Stimulated activated CD4-positive, alpha-beta T cell treated with anti-CD3 and anti-CD28 coated beads, Interleukin-2, amount 100 ng/mL, for 48 hours (primary cell): Measurements from ENCODE around the gene DMD.

Source experiments
- DNase-seq, 2 donors: peaks; one replicate each; pipeline ENCODE4 v3.0.0-alpha.2; 2020

Gene DMD

DNA sequence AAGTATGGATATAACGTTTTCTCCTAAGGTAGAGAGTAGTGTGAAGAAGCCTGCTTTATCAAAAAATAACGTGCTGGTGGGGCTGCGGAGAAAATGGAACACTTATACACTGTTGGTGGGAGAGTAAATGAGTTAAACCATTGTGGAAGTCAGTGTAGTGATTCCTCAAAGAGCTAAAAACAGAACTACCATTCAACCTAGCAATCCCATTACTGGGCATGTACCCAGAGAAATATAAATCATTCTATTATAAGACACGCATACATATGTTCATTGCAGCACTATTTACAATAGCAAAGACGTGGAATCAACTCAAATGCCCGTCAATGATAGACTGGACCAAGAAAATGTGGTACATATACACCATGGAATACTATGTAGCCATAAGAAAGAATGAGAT, 196.4 kb downstream of the DMD start:
- DNase-seq: no peak

DNA sequence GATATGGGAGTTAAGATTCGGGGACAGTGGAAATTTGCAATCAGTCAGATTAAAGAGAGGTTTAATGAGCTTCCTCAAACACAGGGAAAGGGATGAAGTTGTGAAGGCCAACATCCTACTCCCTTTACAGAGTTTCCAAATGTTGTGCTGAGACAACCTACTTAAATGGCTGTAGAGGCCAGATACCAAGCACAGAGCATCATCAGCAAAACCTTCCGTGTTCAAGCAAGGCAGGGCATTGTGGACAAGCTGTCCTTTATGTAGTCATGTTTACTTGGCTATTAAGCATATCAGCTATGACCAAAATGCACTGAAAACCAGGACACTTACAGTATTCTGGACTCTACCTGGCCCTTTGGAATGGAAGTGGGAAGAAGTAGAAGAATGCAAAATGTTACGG, 197.3 kb downstream of the DMD start:
- no peak for DNase-seq

DNA sequence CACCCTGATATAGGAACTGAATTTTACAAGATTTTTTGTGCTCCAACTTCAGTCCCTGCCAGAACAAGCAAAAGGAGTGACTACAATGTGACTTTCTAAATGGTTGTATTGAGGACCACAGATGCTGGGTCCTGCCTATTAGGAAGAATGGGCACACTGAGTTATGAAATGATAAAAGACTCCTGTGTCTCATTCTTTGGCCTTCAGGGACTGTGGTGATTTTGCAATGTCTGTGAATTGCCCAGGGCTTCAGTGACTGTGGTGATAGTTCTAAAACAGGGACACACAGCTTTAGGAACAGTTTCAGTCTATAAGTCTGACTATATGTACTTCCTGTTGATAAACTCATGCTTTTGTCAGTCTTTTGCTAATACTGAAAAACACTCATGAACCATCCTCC, 210.2 kb downstream of the DMD start:
- no peak for DNase-seq

DNA sequence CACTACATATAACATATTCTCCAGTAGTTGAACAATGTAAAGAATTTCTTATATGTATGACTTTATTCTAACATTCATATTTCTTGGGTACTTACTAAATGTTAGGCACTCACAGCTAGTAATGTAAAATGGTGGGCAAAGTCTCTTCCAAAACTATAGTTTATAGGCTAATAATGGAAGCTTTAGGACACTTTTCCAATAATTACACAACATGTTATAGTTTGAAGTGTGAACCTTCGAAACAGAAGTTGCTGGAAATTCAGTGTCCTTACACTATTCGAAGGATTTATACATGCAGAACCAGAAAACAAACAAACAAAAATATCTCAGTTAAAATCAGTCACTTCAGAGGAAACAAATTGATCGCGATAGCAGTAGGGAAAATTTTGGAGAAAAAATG, 212.6 kb downstream of the DMD start:
- no peak for DNase-seq

DNA sequence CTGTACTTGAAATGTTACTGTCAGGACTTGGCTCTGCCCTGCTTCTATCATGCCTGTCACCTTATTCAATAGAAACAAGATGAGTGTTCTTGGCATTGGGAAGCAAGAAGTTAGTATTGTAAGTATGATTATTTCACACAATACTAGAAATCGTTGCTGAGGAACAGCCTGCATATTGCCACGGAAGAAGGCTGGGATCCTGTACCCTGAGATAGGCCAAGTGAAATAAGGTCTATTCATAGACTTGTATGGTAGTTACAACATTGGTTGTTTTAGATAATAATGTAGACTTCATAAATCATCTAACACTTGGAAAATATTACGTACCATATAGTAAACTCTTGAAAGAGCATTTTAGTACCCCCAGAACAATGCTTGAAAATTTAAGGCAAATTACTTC, 215.9 kb downstream of the DMD start:
- no peak for DNase-seq

DNA sequence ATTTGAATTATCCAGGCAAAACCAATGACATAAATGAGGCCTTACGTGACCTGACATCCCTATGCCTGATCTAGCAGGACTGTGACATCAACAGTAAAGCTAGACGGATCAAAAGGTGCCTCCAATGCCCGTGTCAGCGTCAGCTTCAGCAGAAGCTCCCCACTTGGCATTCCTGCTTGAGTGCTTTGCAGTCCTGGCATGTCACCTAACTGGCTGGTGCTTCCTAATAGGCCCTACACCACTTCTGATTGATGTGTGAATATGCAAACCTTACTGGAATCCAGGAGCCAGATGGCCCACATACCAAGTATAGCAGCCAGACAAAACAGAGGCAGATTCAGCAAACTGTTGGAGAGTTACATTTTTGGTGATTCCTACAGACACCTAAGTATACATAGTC, 224.2 kb downstream of the DMD start:
- no peak for DNase-seq

DNA sequence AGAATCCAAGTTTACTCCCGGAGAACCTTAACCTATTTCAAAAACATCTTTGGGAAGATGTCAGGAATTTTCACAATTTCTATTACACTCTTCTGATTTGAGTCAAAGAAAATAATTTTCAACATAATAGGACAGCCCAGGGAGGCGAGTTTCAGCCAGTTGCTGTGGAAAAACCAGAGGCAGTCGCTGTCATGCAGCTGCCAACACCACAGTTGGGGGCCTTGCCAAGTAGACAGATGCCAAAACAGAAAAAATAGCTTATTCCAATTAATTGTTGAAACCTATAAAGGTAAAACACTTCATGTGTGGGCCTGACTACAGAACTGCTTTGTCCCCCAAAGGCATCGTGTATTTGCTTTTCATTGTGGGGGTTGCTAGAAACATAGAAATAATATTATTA, 225.8 kb downstream of the DMD start:
- no peak for DNase-seq

DNA sequence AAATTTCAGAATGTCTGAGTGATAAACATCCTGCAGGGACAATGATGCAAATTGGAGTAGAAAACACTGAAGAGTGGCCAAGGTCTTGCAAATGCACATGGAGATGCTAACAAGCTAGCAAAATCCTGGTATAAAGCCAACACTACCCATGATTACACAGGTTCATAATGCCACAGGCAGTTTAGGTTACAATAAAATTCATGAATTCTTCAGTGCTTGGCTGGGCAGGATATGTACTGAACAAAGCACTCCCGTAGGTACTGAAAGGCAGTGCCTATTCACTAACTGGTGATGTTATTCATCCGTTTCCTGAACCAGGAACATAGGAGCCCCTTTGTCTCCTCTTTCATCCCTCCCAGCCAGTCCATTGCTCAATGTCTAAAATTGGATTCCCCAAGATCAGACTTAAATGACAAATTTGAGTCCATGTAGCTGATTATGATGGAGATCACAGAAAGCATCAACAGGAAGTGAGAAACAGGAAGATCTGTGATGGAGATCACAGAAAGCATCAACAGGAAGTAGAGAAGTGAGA, 244.5 kb downstream of the DMD start:
- no peak for DNase-seq

DNA sequence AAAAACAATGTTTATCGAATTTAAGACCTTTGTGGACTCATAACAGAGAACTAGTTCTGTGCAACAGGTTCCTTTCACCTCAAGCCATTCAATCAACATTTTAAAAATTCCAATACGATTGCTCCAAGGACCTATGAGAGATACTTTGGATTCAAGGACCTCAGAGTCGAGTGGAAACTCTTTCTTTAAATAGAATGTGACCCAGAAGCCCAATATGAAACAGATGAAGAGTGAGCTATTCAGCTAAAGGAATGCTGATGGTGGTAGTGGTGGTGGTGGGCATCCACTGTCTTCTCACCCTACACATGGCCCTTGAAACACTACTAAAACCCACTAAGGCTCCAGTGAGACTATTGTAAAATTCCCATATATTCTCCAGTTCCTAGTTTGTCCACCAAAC, 257.2 kb downstream of the DMD start:
- DNase-seq: no peak

DNA sequence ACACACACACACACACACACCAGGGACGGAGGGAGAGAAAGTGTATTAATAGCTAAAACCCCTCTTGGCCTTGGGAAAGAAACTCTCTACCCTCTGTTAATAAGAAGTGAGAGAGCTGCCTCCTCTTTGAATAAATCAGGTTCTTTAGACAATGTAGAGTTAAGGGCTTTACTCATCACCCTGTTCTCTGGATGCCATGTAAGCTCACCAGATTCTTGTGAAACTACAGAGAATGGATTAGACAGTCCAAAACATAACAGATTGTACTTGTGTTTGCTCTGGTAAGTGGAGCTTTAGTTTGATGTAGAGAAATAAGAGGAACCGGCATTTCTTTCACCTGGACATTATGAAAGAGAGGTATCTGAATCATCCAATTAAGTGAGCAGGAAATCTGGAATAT, 263.2 kb downstream of the DMD start:
- no peak for DNase-seq

DNA sequence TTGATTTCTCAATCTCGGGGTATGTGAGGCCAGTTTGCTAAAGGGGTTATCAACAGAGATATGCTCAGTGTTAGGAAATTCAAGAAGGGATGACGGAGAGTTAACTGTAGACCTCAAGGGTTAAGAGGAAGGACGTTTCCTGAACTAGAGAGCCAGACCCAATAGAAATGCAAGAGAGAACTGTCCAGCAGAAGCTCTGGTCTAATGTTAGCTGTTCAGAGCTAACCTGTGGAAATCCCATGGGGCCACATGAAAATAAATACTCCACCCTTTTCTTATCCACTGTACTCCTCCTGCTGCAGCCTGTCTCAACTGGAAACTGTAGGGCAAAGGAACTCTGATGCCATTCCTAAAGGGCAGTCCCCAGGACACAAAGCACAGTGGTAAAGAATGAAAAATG, 274.3 kb downstream of the DMD start:
- no peak for DNase-seq

DNA sequence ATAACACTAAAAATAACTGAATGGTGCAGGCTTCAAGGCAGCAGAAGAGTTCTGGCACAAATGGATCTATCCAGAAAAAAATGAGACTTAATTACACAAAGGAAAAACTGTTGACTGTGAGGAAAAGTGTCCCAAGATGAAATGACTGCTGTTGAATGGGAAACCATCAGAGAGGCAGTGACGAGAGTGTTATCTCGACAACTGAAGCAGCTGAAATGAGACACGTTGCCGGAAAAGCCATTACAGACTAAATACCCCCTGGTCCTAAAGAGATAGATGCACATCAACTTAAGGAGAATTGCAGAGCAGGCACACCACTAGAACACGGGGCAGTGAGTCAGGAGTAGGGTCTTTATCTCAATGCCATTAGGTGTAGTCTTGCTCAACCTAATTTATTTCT, 277.8 kb downstream of the DMD start:
- no peak for DNase-seq

DNA sequence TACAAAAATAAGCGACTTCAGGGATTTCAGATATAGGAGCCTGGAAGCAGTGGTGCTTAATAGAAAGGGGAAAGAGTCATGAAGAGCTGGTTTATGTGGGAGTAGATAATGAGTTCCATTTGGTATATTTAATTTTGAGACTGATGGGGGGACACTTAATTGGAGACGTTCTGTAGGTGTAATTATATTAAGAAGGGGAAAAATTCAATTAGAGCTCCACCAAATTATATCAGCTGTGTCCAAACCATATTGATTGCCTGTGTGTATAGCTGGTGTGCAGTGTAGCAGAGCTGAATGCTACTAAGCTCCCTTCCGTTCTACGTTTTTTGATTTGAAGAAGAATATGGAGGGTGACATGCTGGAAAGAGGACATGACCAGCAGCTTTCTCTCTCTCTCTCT, 282.3 kb downstream of the DMD start:
- DNase-seq: no peak

DNA sequence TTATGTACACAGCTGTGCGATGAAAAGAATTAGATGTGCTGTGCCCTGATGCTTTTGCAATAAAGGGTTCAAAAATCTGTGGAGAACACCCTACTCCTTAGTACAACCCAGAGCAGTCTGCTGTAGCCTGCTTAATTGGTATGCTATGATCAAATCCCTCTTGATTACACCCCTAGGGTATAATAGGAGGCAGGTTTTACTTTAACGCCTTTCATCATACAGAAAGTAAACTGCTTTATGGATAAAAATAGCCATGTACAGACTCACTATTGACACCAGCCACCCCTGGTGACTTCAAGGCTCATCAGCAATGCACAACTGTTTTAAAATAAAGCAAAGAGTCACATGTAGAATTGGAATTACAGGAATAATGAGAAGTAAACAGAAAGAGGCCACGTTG, 315.3 kb downstream of the DMD start:
- DNase-seq: no peak

DNA sequence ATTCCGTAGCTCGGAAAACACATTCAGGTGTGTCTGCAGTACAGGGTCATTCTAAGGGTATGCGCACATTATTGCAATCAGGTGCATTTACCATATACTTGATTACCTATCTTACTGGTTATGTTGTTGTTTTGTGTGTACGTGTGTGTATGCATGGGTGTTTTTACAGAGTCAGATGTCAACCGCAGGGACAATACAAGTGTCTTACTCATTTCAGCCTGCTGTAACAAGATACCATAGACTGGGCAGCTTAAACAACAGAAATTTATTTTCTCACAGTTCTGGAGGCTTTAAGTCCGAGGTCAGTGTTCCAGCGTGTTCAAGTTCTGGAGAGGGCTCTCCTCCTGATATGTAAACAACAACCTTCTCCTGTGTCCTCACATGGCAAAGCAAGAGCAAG, 316.7 kb downstream of the DMD start:
- DNase-seq: no peak

DNA sequence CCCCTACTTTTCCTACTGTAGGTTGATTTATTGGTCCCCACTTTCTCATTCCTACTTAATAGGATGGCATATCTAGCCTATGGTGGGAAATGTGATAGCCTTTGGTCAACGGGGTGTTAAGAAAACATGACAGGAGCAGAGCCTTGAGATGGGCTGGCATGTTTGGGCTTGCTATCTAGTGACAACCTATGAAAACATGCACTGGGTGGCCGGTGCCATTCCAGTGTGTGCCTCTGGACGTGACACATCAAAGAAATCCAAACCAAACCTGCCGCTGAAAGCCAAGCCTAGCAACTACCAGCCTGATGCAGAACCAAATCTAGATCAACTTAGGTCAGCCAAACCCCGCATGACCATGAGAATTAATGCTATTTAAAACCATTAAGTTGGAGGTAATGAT, 317.6 kb downstream of the DMD start:
- DNase-seq: no peak

DNA sequence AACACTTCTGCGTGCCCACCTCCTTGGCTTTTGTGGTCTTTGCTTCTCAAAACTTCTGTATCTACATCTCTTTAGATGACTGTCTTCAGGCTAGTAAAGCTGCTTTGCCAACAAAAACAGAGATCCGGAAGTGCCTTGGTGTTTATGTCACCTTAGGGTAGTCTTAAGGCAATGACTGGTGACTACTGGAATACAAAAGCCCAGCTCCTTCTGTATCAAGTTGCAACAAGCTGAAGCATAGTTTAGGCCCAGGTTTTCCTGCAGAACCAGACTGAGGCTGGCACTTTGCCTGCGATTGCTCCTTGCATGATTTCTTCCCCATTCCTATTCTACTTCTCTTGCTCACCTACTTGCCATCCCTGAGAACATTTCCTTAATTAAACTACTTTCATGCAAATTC, 333.8 kb downstream of the DMD start:
- DNase-seq: no peak

DNA sequence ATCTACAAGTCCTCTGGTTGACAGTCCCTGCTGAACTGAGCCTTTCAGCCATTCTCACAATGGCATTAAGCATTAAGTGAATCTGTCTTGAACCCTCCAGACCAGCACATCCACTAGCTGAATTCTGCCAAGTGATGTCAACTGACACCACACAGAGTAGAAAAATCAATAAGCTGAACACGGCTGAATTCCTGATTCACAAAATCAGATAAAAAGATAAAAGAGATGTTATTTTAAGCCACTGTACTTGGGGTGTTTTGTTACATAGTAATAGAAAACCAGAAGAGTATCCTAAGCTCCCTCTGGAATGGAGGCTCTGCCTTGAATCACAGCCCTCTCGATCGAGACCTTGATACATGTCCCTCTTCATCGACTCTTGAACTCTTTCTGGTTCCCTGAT, 336.5 kb downstream of the DMD start:
- DNase-seq: no peak

DNA sequence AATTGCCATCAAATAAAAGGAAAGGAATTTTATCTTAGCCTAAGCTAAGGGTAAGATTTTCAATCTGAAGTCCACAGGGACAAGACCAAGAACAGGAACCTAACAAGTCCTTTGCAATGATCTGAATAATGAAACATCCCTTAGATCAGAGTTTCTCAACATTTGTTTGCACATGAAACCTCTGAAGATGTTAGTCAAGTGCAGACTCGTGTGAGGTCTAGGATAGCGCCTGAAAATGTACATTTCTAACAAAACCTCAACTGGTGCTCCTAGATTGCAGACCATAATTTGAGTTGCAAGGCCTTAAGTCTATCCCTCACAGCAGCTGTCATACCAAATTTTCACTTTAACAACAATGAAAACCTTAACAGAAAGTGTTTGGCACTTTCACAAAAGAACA, 337.6 kb downstream of the DMD start:
- DNase-seq: no peak

DNA sequence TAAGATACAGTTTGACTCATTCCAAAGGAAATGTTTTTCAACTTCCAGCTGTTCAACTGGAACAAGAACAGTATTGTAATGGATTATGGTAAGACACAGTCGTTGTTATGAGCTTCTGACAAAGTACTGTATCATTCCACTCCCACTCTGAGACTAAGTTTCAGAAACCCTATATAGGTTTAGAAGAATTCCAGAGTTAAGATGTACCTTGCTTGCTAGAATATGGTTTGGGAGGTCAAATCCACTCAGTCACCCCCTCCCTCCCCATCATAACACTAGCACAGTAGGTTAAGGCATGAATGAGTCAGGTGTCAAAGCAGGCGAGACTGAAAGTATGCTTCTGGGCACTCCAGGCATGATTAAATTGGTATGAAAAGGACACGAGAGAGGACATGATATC, 339.7 kb downstream of the DMD start:
- DNase-seq: no peak

DNA sequence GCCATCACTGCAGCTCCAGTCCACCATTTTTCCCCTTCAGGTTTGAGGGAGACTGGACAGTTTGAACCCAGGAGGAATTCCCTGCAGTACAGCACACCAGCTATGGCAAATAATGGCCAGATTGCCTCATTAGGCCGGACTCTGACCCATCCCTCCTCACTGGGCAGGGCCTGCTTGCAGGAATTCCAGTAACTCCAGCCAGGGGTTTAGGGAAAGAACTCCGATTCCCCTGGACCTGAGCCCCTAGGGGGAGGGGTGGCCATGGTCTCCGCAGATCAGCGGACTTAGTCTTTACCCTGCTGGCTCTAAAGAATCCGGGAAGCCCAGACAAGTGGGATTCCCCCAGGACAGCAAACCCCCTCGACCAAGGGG, 342.8 kb downstream of the DMD start:
- DNase-seq: no peak

DNA sequence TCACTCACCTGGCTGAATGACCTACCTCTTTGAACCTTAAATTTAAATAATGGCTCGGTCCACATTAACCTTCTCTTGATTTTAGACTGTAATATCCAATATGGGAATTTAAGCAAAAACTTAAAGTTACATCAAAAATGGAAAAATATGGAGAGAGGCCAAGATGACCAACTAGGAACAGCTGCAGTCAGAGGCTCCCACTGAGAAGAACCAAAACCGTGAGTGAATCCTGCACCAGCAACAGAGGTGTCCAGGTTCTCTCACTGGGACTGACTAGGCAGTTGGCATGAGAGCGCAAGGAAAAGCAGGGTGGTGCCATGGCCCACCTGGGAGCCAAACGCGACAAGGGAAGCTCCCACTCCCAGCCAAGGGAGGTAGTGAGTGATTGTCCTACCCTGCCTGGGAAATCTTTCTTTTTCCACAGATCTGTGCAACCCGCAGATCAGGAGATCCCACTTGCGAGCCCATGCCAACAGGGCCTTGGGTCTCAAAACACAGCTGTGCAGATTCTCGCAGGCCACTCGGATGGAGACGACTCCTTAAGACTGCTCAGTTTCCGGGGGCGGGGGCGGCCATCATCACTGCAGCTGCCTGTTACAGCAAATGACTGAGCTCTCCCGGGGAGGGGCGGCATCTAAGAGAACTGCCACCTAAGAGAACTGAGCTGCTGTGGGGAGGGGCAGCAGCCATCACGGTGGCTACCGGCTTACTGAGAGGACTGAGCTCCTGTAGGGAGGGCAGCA, 343.4 kb downstream of the DMD start:
- DNase-seq: no peak

DNA sequence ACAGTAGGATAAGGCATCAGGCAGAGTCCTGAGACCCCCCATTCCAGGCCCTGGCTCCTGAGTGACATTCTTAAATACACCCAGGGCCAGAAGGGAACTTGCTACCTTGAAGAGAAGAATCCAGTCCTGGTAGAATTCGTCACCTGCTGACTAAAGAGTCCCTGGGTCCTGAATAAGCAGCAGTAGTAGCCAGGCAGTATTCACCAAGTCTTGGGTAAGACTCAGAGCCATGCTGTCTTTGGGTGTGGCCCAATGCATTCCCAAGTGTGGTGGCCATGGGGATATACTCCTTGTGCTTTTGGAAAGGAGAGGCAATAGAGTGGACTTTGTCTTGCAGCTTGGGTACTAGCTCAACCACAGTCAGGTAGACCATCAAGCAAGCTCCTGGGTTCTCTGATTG, 359.1 kb downstream of the DMD start:
- no peak for DNase-seq

DNA sequence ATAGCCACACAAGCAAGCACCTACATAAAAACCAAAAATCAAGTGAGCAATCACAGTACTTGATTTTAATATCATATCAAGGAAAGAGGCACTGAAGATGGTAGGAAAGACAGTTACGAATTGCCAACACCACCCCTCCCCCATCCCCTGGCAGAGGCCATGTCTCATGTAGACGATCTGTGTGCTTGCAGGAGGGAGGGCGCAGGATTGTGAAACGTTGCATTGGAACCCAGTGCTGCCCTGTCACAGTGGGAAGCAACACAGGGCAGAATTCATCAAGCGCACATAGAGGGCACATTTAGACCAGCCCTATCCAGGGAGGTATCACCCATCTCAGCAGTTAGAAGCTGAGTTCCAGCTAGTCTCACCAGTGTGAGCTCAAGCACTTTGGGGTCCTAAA, 359.8 kb downstream of the DMD start:
- DNase-seq: no peak

DNA sequence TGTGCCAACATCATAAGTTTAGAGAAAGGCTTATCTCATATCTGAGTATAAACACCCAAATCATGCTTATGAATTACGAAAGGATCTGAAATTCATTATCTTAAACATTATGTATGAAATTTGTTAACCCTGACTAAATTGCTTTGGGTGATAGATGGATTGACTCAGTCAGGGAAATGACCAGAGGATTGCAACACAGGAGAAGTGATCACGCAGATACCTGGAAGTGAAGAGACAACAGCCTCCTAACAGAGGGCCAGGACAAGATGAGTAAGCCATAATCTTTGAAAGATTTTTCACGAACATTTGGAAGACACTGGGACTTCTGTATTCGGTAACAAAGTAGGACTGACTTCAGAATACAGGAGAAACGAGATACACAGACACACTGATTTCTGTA, 363.4 kb downstream of the DMD start:
- DNase-seq: no peak

DNA sequence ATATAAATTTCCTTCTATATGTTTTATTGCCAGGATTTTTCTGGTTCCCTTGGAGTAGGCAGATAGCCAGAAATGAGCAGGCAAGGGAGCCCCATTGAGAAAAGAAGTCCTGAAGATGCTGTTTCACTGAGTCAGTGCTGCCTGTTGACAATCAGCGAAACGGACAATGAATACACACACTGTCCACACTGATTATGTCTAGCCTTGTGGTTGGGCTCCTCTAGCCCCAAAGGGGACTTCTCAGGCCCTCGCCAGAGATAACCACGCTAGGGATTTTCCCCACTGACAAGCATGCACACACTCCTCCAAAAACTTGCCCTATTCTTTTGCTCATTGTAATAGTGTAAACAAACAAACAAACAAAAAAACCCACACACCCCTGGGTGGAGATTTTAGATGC, 369.3 kb downstream of the DMD start:
- DNase-seq: no peak
